ENCODE measurements around the gene FBXL7.

GRCh38 chr5:15753752-15754151 is 253.8 kb downstream of the FBXL7 start:
- no peak for TF ChIP-seq CTCF (IDR thresholded peaks at IDR 0.05 in 2 of 3, conservative IDR thresholded peaks at IDR 0.05 in 1 of 3; ENCODE audit: insufficient read depth in 2 of 3, low read depth in 1 of 3, low read length in 3 of 3)
- no peak for TF ChIP-seq ZFP1 (CRISPR knock-in tag; IDR thresholded peaks at IDR 0.05)
- no peak for TF ChIP-seq ILK (tag; IDR thresholded peaks at IDR 0.05; ENCODE audit: borderline replicate concordance, low read depth)
- TF ChIP-seq ID3 (CRISPR knock-in tag; IDR thresholded peaks at IDR 0.05), result no peak
- TF ChIP-seq ID3 (tag; IDR thresholded peaks at IDR 0.05), result no peak
- TF ChIP-seq FOXJ3 (CRISPR knock-in tag; IDR thresholded peaks at IDR 0.05), result no peak
- TF ChIP-seq SMAD4 (CRISPR knock-in tag; conservative IDR thresholded peaks at IDR 0.05), result no peak
- TF ChIP-seq SRSF3 (IDR thresholded peaks at IDR 0.05; ENCODE audit: insufficient read depth, low read length), result no peak
- TF ChIP-seq POLR2A (conservative IDR thresholded peaks at IDR 0.05), result no peak
- no peak for TF ChIP-seq ZNF592 (IDR thresholded peaks at IDR 0.05)
- TF ChIP-seq CREB5 (CRISPR knock-in tag; IDR thresholded peaks at IDR 0.05), result no peak

Data from K562 (cell line).